Measurements from ENCODE around the gene EYS.

- TF ChIP-seq CTCF (conservative IDR thresholded peaks at IDR 0.05) (no peak), ZFX (IDR thresholded peaks at IDR 0.05) (no peak)
Measured at GRCh38 chr6:64547594-64548268, 1159.3 kb downstream of the EYS start.

All from C4-2B (cell line).